GM19463 (cell line): ENCODE measurements around the gene MLX.
"Not testable (repeated sequence)": the region's sequence is repeated elsewhere in the genome, so short reads cannot be mapped to it uniquely, and the experiment has no call there.

Experiments
- ATAC-seq: cut with Tn5 transposase; IDR thresholded peaks from one replicate; pipeline ENCODE4 v1.9.1; 2021; ENCODE audit warnings: mild to moderate bottlenecking, moderate library complexity; ENCODE audit not compliant: unreplicated experiment

Gene MLX

GRCh38 chr17:42577532-42578281 lies 10.8 kb downstream of the MLX start, which contains the start of gene PSMC3IP:
TSS of gene PSMC3IP (minus strand) at chr17:42577729. CDS start at chr17:42577686, 43 bp downstream.
- peak; percentile 61 for ATAC-seq

GRCh38 chr17:42578282-42578869 lies 11.5 kb downstream of the MLX start:
- no peak for ATAC-seq

GRCh38 chr17:42579794-42580551 lies 13.1 kb downstream of the MLX start:
- ATAC-seq: no peak

GRCh38 chr17:42581744-42582270 lies 14.9 kb downstream of the MLX start:
- no peak for ATAC-seq

GRCh38 chr17:42584880-42585279 lies 18.0 kb downstream of the MLX start:
- ATAC-seq: no peak

- ATAC-seq: no peak
These were observed 18.5 kb downstream of the MLX start for GRCh38 chr17:42585353-42585752.

GRCh38 chr17:42586514-42587230 lies 19.8 kb downstream of the MLX start:
- no peak for ATAC-seq

GRCh38 chr17:42590886-42591285 lies 24.0 kb downstream of the MLX start:
- ATAC-seq: no peak

GRCh38 chr17:42591411-42591810 lies 24.5 kb downstream of the MLX start:
- ATAC-seq: no peak

- ATAC-seq: no peak
These were observed 29.5 kb downstream of the MLX start for GRCh38 chr17:42596386-42596785.

GRCh38 chr17:42598905-42599304 lies 32.0 kb downstream of the MLX start:
- ATAC-seq: no peak

GRCh38 chr17:42603318-42603717 lies 36.4 kb downstream of the MLX start:
- ATAC-seq: no peak

GRCh38 chr17:42607769-42608168 lies 40.9 kb downstream of the MLX start:
- no peak for ATAC-seq

GRCh38 chr17:42608305-42609181 lies 41.6 kb downstream of the MLX start:
- ATAC-seq: peak; percentile 30

GRCh38 chr17:42609182-42609813 lies 42.4 kb downstream of the MLX start, which contains the start of the genes RETREG3 and TUBG1:
TSS of gene RETREG3 (minus strand) at chr17:42609374. CDS start at chr17:42609324, 50 bp downstream.
TSS of gene TUBG1 (plus strand) at chr17:42609683. CDS start at chr17:42609738, 55 bp downstream.
- ATAC-seq: peak; percentile 84

- ATAC-seq: not testable (repeated sequence)
These were observed 43.2 kb downstream of the MLX start for GRCh38 chr17:42609814-42610801.

- ATAC-seq: no peak
These were observed 45.1 kb downstream of the MLX start for GRCh38 chr17:42612013-42612412.

GRCh38 chr17:42613699-42614295 lies 46.9 kb downstream of the MLX start:
- no peak for ATAC-seq
